ENCODE data around the gene PDE8A.

DNA sequence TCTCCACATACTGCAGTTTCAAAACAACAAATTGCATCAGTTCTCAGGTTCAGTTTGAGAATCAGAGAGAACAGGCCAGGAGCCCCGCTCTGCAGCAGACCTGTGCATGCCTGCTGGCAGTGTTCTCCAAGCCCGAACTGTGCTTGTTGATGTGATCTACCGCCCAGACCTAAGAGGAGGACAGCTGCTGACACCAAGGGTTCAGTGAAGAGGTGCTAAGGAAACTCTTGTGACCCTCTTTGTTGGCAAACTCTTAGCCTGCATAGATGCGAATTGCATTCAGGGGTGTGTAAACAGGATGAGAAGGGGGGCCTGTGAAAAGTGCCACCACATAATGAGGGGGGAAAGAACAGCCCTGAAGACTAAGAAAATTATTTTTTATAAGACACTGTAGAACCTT lies 89.8 kb downstream of the PDE8A start:
- TF ChIP-seq EP300 (IDR thresholded peaks at IDR 0.05), result no peak
- TF ChIP-seq, protein P1, sequence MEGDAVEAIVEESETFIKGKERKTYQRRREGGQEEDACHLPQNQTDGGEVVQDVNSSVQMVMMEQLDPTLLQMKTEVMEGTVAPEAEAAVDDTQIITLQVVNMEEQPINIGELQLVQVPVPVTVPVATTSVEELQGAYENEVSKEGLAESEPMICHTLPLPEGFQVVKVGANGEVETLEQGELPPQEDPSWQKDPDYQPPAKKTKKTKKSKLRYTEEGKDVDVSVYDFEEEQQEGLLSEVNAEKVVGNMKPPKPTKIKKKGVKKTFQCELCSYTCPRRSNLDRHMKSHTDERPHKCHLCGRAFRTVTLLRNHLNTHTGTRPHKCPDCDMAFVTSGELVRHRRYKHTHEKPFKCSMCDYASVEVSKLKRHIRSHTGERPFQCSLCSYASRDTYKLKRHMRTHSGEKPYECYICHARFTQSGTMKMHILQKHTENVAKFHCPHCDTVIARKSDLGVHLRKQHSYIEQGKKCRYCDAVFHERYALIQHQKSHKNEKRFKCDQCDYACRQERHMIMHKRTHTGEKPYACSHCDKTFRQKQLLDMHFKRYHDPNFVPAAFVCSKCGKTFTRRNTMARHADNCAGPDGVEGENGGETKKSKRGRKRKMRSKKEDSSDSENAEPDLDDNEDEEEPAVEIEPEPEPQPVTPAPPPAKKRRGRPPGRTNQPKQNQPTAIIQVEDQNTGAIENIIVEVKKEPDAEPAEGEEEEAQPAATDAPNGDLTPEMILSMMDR (IDR thresholded peaks at IDR 0.05), result no peak
